GM19452 (cell line): Measurements from ENCODE around the gene BNC2.

Source experiments
- ATAC-seq: cut with Tn5 transposase; IDR thresholded peaks from one replicate; pipeline ENCODE4 v1.9.1; 2021; ENCODE audit not compliant: unreplicated experiment

The BNC2 gene

DNA sequence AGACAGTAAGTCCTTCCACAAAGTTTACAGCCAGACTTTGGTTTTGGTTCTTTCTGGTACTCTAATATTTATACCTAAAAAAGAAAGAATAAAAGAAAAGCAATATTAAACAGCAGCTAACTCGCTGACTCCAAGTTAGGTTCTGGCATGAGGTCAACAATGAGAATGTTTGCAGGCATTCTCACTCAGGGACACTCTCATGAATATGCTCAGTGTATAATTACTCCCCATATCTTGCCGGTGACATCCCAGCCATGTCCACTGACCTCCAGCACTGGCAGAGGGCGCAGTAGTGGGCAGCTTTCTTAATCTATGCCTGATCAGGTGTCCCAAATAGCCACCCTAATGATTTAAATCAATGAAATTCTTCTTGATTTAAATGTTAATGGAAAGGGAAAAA is 151.5 kb downstream of the BNC2 start:
- ATAC-seq: no peak

DNA sequence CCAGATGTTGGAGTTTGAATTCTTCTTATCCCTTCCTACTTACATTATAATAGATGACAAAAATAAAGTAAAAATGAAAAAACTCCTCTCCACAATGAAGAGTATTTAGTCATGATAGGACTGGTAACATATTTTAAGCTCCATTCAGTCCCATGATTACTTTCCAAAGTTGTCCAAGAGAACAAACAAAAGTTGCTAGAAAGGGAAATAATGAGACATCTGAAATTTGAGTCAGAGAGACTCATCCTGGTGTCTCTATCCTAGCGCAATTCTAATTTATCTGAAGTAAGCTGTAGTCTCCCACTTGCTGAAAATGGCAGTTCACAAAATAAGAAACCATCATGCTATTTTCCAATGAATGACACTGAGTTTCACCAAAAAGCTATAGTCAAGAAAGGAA is 152.2 kb downstream of the BNC2 start:
- ATAC-seq: no peak

DNA sequence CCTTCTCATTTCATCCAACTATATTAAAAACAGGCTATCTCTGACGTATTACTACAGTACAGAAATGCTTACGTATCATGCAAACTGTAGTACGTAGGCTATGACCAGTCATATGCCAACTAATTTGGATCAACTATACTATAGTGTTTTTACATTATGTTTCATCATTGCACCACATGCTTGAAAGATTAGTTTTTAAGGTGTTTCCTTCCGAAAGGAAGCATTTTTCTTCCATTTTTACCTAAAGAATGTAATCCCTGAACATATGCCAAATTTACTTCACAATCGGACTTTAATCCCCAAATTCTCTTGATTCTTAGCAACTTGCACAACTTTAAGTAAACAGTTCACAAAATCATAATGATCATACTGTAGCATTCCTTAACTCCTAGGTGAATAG is 153.9 kb downstream of the BNC2 start:
- ATAC-seq: no peak

DNA sequence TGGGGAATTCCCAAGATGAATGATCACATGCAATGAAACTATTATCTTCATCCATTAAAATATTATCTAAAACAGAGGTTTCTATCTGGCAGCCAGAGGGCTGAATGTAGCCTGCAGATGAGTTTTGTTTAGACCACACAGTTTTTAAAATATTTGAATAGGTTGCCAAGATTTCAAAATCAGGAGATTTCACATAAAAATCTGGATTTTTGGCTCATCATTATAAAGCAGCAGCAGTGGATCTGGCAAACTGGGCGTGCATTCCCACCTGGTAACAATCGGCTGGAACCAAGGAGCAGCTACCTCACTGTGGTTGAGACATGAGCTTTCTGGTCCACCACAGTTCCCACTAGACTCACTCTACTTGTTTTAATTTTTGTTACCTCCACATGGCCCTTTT is 155.1 kb downstream of the BNC2 start:
- ATAC-seq: no peak

DNA sequence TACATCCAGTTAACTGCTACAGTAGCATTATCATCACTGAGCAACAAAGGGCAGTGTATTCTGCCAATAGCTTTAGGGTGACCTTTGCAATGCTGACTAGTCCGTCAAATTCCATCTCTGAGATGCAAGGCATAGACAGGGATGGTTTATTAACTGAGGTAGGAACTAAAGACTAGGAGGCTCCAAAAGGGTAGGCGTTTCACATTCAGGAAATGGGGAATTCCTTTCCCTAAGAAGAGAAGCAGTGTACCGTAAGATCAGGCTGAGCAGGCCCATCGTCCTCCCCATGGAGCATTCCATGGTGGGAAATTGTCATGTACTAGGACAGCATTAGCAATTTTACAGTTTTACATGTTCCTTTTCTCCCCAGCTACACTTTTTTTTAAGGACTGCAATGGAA is 157.7 kb downstream of the BNC2 start:
- no peak for ATAC-seq

DNA sequence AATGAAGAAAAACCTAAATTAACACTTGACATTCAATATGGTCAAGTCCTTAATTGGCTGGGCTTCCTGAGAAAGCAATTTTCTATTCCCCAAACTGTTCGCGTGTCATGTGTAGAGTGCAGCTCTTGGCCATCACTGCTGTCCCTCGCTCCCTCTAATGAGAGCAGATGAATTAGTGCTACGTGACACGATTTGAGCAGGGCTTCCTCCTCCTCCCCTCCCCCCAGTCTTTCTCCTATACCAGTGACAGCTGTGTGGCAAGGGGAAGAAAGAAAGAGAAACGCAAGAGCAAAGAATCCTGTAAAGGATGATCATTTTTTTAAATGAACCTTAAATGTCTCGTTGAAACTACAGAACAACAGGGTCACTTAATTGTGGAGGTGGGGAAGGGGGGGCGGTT is 159.6 kb downstream of the BNC2 start:
- no peak for ATAC-seq

DNA sequence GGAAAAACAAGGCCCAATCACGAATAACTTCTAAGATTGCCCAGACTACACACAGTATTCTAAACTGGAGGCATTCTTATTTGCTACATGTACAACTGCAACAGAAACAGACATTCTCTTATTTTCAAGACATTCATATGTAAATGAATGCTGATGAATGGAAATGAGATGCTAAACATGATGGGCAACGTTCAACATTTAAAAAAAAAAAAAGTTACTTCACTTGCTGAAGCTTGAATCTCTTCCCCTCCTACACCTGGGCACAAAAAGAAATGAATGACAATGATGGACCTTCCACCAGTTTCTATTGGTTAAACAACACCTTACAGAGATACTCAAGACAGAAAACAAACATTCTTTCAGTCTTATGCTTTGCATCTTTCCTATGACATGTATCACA is 160.5 kb downstream of the BNC2 start:
- no peak for ATAC-seq

DNA sequence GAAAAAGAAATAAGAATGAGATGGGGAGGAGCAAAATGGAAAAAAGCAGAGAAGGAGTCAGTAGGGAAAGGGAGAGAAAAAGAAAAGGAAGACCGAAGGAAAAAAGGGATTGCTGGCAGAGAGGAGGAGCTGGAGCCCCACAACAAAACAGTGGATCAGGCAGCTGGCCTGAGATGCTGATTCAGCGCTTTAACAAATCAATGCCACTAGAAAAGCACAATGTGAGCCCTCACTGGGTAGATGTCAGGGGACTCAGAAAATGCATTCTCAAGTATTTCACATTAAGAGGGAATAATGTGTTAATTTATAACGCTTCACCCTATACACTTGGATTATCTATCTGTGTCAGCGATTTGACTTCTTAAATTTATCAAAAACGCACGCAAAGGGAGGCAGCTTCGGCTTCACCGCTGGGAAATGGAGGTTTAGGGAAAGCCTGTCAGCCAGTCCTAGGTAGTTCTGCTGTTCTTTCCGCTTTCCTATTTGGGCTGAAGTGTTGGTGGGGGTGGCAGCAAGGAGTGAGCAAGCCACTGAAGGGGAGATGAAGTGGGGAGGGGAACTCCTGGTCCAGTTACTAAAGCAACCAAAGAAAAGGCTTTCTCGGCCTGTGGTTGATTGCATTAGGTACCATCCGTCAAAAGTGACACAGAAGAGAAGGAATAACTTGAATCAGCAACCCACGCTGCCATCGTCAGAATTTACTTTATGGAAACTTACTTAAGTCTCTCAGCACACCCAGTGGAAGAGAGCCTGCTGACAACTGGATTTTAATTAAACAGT is 161.6 kb downstream of the BNC2 start:
- ATAC-seq: no peak

DNA sequence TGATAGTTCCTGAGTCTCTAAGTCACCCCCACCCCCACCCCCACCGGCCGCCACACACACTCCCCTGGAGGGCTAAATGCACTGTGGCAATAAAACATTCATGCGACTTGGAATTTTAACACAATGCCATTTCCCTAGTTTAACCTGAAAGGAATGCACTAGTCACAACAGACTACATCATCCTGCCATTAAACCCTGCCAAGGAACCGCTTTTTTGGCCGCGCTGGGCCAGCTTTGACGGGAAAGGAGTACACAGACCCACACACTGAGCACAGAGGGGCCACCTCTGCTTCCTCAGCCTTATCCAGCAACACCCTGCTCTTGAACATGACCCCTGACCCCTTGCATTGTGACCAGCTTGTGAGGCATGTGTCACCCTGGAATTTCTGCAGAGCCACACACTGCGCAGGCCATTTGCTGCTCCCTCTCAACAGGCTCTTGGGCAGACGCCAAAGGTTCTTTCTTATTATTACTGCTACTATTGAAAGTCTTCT is 165.3 kb downstream of the BNC2 start:
- no peak for ATAC-seq

DNA sequence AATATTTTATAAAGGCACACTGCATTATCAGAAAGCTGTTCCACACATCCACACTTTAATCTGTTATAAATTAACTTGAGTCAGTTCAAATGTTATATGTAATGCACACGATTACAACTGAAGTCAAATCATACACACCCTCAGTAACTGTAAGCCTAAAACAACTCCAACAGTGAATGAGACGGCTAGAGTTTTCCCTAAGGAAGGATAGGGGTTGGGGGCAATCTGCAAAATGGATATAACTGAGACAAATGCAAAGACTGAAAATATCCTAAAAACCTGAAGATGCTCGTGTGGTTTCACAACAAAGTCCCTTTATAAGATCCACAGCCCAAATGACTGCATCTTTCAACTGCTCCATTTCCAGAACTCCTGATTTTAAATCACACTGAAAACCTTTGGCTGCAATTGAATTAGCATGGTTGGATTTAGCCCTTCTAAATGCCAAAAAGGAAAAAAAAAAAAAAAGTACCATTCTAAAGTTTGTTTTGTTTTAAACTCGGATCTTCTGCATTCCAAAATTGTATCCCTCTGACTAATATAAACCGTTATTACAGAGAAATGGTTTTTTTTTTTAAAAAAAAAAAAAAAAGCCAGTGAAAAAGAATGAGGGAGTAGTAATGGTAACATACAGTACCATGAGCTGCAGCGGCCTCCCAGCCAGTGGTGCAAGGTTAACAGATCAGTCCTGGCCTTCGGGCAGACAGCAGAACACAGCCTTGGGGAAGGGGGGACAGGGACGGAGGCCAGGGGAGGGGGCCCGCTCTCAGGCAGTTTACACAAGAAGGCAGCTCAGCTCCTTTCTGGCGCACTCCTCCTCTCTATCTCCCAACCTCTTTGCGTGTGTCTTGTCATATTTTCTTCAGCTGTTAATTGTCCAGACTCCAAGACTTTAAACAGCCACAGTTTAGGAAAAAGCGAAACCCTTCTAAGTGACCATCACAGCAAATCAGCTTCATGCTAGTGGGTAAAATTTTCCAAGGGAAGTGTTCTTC is 166.1 kb downstream of the BNC2 start:
- ATAC-seq: no peak

DNA sequence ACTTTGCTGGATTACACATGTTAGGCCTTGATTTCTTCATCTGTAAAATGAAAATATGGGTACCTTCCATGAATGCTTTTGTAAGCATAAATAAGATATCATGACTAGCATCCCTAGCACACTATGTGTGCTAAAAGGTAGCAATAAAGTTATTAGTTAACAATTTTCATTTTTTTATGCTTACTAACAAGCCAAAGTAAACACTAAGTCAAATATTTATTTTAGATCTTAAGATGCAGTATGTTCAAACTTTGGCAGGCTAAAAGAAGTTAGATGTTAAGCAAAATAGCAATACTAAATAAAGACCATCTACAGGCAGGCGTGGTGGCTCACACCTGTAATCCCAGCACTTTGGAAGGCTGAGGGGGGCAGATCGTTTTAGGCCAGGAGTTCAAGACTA is 169.1 kb downstream of the BNC2 start:
- ATAC-seq: no peak

DNA sequence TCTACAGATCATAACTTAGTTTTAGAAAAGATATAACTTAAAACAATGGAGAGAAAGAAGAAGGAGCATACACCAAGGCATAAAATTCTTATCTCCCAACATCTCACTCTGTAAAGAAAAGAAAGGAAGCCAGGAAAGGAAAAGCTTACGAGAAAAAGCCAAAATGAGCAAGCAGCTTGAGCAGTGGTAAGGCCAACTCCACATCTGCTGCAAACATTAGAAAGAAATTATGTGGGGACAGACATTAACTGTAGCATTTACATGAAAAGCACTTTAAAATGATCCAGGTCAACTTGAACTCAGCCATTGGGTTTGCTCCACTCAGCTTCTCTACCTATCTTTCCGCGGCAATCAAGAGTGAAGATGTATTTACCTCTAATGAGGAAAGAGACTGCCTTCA is 176.9 kb downstream of the BNC2 start:
- ATAC-seq: no peak

DNA sequence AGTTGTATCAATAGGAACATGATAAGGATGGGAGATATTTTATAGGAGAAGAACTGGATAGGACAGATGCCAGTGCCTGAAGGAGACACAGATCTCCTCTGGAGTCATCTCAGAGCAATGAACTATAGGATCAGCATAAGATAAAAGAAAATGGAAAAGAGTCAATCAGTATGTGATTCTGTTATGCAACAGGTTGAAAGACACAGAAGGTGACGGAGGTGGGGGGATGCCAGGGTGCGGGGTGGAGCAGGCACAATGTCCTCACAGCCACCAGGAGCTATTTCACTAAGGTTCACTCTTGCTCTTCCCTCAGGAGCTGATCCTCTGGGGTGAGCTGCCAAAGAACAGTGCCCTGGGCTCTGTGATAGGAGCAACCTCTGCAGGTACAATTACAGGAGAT is 179.8 kb downstream of the BNC2 start:
- no peak for ATAC-seq

DNA sequence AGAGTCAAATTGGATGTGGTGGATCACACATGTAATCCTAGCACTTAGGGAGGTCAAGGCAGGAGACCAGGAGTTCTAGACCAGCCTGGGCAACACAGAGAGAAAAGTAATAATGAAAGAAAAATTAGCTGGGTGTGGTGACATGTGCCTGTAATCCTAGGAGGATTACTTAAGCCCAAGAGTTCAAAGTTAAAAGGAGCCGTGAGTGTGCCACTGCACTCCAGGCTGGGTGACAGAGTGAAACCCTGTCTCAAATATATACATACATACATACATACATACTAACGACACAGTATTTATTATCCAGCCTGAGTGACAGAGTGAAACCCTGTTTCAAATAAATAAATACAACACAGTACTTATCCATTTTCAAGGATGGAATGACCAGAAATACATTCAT is 180.3 kb downstream of the BNC2 start:
- ATAC-seq: no peak

DNA sequence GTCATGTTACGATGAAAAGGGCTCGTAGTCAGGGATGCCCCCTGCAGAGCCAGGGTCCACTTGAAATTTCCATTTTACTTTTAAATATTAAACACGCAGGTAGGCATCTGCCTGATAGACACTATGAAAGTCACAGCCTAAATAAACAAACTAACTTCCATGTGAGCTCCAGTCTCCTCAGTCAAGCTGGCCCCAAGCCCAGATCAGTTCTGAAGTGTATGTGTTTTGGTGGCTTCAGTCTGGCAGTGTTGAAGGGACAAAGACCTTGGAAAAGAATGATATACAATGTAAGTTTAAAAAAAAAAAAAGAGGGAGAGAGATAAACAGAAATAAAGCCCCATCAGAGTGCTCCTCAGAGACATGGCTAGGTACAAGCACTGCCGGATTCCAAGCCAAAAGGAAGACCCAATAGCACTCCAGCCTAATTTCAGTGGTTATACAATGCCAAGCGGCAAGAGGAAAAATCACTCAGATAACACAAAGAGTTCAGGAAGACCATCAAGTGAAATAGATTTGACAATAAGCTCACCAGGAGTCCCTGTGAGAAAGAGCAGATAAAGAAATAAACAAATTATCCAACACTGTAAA is 181.0 kb downstream of the BNC2 start:
- ATAC-seq: no peak

DNA sequence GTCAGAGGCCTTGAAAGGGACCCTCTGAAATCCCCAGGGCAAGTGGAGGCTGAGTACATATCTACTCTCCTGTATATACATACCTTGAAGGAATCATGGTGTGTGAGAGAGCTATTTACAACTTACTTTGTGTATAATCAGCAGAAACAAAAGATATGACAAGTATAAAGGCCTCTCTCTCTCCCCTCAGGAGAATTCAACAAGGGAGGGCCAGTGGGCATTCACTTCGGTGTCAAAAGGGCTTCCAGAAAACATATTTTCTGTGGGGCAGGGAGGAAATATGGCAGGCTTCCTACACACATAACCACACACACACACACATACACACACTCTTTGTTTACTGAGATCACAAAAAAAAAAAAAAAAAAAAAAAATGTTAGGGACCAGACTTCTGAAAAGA is 181.7 kb downstream of the BNC2 start:
- no peak for ATAC-seq

DNA sequence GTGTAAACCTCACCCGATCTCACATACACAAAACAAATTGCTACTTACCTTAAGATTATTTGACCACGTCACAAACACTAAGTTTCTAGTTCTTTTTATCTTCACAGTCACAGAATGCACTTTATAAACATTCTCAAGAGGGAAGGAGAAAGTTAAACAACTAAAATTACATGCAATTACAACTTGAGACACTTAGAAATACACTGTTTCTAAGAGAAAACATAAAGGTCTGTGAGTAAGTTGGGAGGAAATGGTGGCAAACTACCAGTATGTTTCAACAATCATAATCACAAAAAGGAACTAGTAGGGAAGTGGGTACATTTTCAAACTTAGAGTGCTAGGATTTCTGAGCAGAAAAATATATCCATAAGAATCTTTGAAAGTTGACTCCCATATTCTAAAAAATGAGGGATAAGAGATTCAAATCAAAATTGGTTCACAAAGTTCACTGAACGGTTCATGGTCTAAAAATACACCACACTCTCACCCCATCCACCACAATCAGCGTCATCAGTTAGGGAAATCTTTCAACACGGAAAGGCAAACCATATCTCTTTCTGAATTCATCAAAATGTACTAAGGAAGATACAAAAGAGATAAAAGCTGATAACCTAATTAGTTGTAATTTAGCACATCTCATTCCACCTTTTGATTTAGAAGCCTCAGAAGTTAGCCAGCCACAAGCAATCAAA is 182.6 kb downstream of the BNC2 start:
- no peak for ATAC-seq

DNA sequence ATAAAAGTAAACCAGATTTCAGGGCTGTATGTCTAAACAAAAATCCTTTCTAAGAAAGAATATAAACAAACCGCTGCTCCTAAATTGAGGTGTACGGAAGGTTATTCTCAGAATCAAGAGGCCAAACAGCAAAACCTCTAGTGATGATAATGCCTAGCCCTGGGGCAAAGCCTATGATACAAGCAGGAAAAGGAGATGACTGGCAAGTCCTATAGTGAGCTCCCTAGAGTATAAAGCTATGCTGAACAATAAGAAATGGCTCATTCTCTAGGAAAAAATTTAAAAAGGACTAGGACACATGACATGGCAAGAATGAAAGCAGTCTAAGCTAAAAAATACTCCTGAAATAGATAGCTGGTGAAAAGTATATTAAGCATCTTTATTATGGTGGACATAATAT is 187.1 kb downstream of the BNC2 start:
- ATAC-seq: no peak

DNA sequence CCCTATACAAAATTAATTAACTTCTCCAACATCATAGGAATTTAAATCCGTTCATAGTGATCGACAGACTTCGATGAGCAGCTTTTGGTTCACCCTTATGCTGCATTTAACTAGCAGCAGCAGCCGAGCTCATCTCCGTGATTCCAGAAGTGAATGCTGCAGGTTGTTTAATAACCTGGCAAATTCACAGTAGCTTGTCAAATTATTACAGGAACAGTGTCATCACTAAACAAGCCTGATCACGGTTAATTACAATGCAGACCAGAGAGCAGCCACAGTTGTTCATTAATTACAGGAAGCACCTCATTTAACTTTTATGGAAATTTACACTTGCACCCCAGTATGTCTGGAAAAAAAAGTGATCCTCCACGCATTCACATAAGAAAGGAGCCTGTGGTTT is 188.2 kb downstream of the BNC2 start:
- ATAC-seq: no peak

DNA sequence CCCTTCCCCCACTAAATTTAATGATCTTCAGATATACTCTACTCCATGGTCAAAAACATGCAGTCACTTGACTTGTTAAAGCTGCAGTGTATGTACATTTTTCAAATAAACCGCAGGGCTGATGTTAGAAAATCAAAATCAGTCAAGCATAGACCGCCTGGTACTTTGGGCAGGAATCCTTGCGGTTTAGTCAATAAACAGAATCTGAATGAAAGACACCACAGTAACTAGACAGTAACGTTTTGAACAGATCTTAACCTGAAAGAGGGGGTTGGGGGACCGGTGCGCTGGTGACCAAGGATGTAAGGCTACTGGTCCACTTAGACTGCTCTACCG is 188.8 kb downstream of the BNC2 start:
- no peak for ATAC-seq

DNA sequence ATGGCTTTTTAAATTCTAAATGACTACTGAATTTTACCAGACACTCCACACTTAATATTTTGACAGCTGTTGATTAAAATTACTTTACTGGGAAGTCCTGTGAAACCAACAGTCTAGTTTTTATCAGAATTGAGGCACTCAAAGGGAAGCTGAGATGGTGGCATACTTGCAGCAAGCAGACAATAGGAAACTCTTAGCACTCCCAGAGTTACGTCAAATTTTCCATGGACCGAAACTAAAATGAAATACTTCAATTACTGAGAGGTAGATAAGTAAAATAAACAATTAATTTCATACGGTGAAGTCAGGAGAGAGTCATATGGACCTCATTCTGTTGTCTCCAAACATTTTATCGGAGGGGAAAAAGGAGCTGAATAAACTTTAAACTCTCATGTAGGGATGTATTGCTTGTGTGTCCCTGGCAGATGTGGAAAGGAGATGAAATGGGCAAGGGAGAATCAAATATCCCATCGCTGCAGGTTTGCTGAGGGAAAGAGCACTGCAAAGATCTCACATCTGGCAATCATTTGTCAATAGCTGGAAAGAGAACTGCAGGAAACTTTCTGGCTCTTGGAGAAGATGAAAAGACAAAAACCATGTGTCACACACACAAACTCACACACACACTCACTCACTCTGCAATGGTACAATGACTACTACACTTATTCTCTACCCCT is 189.4 kb downstream of the BNC2 start:
- ATAC-seq: no peak
